ENCODE measurements around the gene CHDH.

Gene CHDH

DNA sequence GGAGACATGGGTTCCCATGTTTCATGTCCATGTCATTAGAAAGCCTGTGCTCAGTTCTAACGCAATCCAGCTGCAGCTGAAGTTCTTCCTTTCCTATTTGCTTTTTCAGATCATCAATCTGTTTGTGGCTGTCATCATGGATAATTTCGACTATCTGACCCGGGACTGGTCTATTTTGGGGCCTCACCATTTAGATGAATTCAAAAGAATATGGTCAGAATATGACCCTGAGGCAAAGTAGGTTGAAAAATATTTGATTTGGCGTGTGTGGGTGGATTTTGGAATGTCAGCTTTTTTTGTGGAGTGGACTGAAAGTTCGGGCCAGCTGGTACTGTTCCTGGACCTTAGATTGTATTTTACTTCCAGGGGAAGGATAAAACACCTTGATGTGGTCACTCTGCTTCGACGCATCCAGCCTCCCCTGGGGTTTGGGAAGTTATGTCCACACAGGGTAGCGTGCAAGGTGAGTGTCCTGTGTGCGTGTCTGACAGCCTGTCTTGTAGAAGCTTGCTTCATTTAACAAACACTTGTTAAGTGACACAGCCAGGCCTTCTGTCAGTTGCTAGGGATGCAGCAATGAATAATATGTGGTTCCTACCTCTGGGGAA lies 69.6 kb downstream of the CHDH start:
- no peak overlapping the region for H3K27ac ChIP-seq
- ChIA-PET POLR2A (ENCODE audit: low non-redundant PET) (no interaction called here), CTCF (interaction anchor here (0.6 kb wide), 1 partner anchor 66 kb away, joined by 6 read pairs; no protein-coding TSS in a partner anchor)
- no peak for DNase-seq (ENCODE audit: low spot score)
- no peak for TF ChIP-seq CTCF (conservative IDR thresholded peaks at IDR 0.05; ENCODE audit: low read depth)

DNA sequence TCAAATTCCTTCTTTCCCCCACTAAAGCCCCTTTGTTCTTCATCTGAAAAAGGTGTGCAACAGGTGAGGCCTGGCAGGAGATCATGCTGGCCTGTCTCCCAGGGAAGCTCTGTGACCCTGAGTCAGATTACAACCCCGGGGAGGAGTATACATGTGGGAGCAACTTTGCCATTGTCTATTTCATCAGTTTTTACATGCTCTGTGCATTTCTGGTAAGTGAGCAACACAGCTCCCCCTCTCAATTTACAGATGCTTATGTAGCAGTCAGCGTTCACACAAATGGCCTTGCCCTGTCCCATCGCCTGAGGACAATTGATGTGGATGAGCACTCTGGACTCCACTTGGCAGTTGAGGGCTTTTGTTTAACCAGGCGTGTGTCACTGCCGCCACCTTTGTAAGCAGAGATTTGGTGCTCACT lies 70.4 kb downstream of the CHDH start:
- POLR2A ChIA-PET (ENCODE audit: low non-redundant PET) = no interaction called here
- peak; percentile 22 for DNase-seq (ENCODE audit: low spot score)
- H3K27ac ChIP-seq = no peak overlapping the region
- CTCF ChIA-PET = interaction anchor here (0.6 kb wide), 1 partner anchor 65 kb away, joined by 6 read pairs; no protein-coding TSS in a partner anchor
- TF ChIP-seq CTCF (conservative IDR thresholded peaks at IDR 0.05; ENCODE audit: low read depth) = no peak

- DNase-seq (ENCODE audit: low spot score) = no peak
- ChIA-PET POLR2A (ENCODE audit: low non-redundant PET) (no interaction called here), CTCF (no interaction called here)
- H3K27ac ChIP-seq = no peak overlapping the region
- TF ChIP-seq CTCF (conservative IDR thresholded peaks at IDR 0.05; ENCODE audit: low read depth) = no peak
These were observed 71.2 kb downstream of the CHDH start for GRCh38 chr3:53775018-53775417.

- H3K27ac ChIP-seq = no peak overlapping the region
- TF ChIP-seq CTCF (conservative IDR thresholded peaks at IDR 0.05; ENCODE audit: low read depth) = no peak
- no peak for DNase-seq (ENCODE audit: low spot score)
- CTCF ChIA-PET = no interaction called here
- POLR2A ChIA-PET (ENCODE audit: low non-redundant PET) = no interaction called here
These were observed 71.8 kb downstream of the CHDH start for GRCh38 chr3:53774414-53774813.

DNA sequence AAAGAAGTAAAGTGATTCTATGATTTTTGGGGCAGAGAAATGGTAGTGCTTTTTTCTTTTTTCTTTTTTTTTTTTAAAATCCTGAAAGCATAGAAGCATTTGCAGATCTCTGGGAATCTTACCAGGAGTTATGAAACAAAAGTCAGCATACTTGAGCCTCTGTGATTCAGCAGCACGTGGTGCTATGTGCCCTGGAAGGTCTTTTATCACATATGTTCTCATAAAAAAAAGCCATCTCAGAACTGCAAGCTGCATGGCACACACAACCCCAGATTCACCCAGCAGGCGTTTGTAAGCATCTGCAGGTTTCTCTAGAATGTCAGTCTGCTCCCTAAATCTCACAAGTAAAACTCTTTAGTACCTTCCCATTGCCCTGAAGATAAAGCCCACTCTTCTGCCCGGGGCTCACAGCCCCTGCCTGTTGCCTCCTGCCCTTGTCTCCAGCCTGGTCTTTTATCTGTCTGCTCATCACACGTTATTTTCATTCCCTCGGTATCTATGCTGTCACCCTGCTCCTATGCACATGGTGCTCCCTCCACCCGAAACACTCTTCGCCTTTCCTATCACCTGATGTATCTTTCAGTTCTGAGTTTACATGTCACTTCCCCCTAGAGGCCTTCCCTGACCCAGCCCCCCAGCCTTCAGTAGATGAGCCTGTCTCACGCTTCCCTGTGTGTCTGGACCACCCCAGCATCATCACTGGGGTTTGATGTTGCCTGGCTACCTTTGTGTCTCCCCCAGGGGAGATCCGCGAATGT lies 72.4 kb downstream of the CHDH start:
- no peak overlapping the region for H3K27ac ChIP-seq
- no peak for DNase-seq (ENCODE audit: low spot score)
- no peak for TF ChIP-seq CTCF (conservative IDR thresholded peaks at IDR 0.05; ENCODE audit: low read depth)
- ChIA-PET POLR2A (ENCODE audit: low non-redundant PET) (no interaction called here), CTCF (no interaction called here)

DNA sequence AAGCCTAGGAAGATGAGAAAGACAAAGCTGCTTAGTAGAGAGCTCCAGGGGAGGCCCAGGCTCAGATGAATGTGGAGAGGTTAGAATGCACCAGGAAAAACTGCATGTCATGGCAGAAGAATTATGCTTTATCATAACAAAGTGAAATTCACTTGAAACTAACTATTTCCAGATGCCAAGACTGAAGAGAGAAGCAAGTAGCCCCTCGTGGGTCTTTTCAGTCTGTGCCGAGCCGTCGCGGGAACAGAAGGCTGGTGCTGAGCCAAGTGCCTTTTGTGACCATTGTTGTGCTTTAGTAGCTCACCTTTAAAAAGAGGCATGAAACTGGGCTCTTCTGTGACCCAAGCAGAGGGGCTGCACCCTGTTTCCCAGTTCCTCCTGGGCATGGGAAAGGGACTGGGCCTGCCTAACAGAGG lies 73.2 kb downstream of the CHDH start:
- H3K27ac ChIP-seq = no peak overlapping the region
- CTCF ChIA-PET = no interaction called here
- TF ChIP-seq CTCF (conservative IDR thresholded peaks at IDR 0.05; ENCODE audit: low read depth) = no peak
- DNase-seq (ENCODE audit: low spot score) = no peak
- POLR2A ChIA-PET (ENCODE audit: low non-redundant PET) = no interaction called here
